Stimulated activated effector memory CD8-positive, alpha-beta T cell treated with anti-CD3 and anti-CD28 coated beads, Interleukin-12 subunit alpha, Interleukin-12 subunit beta, amount 100 ng/mL, for 72 hours (primary cell): ENCODE data around the gene NPIPB8.
"Not testable (repeated sequence)": the region's sequence is repeated elsewhere in the genome, so short reads cannot be mapped to it uniquely, and the experiment has no call there.

Experiments
- ATAC-seq: fragments of 150-1000 bp; cut with Tn5 transposase; 2 replicates; pipeline ENCODE4 v1.10.0; 2021
- DNase-seq, 2 donors: peaks; one replicate each; pipeline ENCODE4 v3.0.0; 2021 to 2022; ENCODE audit warnings: low spot score in 2 of 2
- H3K27ac Mint-ChIP-seq: one replicate; pipeline ENCODE4 v1.8.0; 2022; ENCODE audit warnings: mild to moderate bottlenecking, mixed read lengths
- H3K36me3 Mint-ChIP-seq: one replicate; pipeline ENCODE4 v1.8.0; 2022; ENCODE audit warnings: mild to moderate bottlenecking, mixed read lengths
- H3K4me1 Mint-ChIP-seq: one replicate; pipeline ENCODE4 v1.8.0; 2022; ENCODE audit warnings: mixed read lengths
- H3K4me3 Mint-ChIP-seq: one replicate; pipeline ENCODE4 v1.8.0; 2022; ENCODE audit warnings: mild to moderate bottlenecking, mixed read lengths
- H3K9me3 Mint-ChIP-seq: one replicate; pipeline ENCODE4 v1.8.0; 2022; ENCODE audit warnings: mixed read lengths

NPIPB8 gene

GRCh38 chr16:28613912-28614311, 24.0 kb upstream of the NPIPB8 start:
- not testable (repeated sequence) for H3K4me3 Mint-ChIP-seq, H3K27ac Mint-ChIP-seq, ATAC-seq, H3K9me3 Mint-ChIP-seq, DNase-seq
- peaks cover 10% of the 10 kb centered on the region for H3K36me3 Mint-ChIP-seq
- H3K4me1 Mint-ChIP-seq: peaks cover 15% of the 10 kb centered on the region

GRCh38 chr16:28614561-28614960, 23.3 kb upstream of the NPIPB8 start:
- H3K27ac Mint-ChIP-seq, ATAC-seq, H3K9me3 Mint-ChIP-seq, H3K4me3 Mint-ChIP-seq, DNase-seq: not testable (repeated sequence)
- Mint-ChIP-seq H3K36me3 (peaks cover 15% of the 10 kb centered on the region), H3K4me1 (peaks cover 15% of the 10 kb centered on the region)

- ATAC-seq, H3K9me3 Mint-ChIP-seq, DNase-seq, H3K4me3 Mint-ChIP-seq, H3K4me1 Mint-ChIP-seq, H3K27ac Mint-ChIP-seq: not testable (repeated sequence)
- H3K36me3 Mint-ChIP-seq: peaks cover 25% of the 10 kb centered on the region
Measured at GRCh38 chr16:28615486-28616223, 22.2 kb upstream of the NPIPB8 start.

GRCh38 chr16:28616224-28616577, 21.7 kb upstream of the NPIPB8 start:
- H3K36me3 Mint-ChIP-seq: peaks cover 30% of the 10 kb centered on the region
- not testable (repeated sequence) for H3K27ac Mint-ChIP-seq

GRCh38 chr16:28616636-28617035, 21.2 kb upstream of the NPIPB8 start:
- H3K4me1 Mint-ChIP-seq: peaks cover 4% of the 10 kb centered on the region
- no peak overlapping the region for H3K4me3 Mint-ChIP-seq
- H3K36me3 Mint-ChIP-seq: peaks cover 32% of the 10 kb centered on the region
- H3K9me3 Mint-ChIP-seq: no peaks in the 10 kb centered on the region
- no peak for DNase-seq
- ATAC-seq: no peak
- no peak overlapping the region for H3K27ac Mint-ChIP-seq

More at GRCh38 chr16:28616224-28616577, 21.7 kb upstream of the NPIPB8 start:
- H3K9me3 Mint-ChIP-seq, H3K4me3 Mint-ChIP-seq, DNase-seq, H3K4me1 Mint-ChIP-seq, ATAC-seq: not testable (repeated sequence)

- Mint-ChIP-seq H3K27ac (no peak overlapping the region), H3K4me1 (peaks cover 16% of the 10 kb centered on the region), H3K36me3 (peaks cover 32% of the 10 kb centered on the region), H3K9me3 (no peaks in the 10 kb centered on the region), H3K4me3 (no peak overlapping the region)
- ATAC-seq (no peak), DNase-seq (no peak)
Measured at GRCh38 chr16:28617874-28618273, 20.0 kb upstream of the NPIPB8 start.

- H3K4me3 Mint-ChIP-seq, H3K27ac Mint-ChIP-seq, H3K9me3 Mint-ChIP-seq, ATAC-seq, DNase-seq: not testable (repeated sequence)
- Mint-ChIP-seq H3K36me3 (peaks cover 32% of the 10 kb centered on the region), H3K4me1 (peaks cover 26% of the 10 kb centered on the region)
Measured at GRCh38 chr16:28620316-28620715, 17.5 kb upstream of the NPIPB8 start.

GRCh38 chr16:28621481-28622155, 16.2 kb upstream of the NPIPB8 start:
- H3K36me3 Mint-ChIP-seq: peaks cover 32% of the 10 kb centered on the region
- H3K27ac Mint-ChIP-seq: no peak overlapping the region
- H3K9me3 Mint-ChIP-seq: no peaks in the 10 kb centered on the region
- peaks cover 22% of the 10 kb centered on the region for H3K4me1 Mint-ChIP-seq
- DNase-seq (no peak), ATAC-seq (no peak)
- peak overlapping the region; percentile 71 for H3K4me3 Mint-ChIP-seq

GRCh38 chr16:28622532-28623171, 15.2 kb upstream of the NPIPB8 start:
- peak overlapping the region; percentile 71 for H3K4me3 Mint-ChIP-seq
- peaks cover 22% of the 10 kb centered on the region for H3K4me1 Mint-ChIP-seq
- peaks cover 32% of the 10 kb centered on the region for H3K36me3 Mint-ChIP-seq
- not testable (repeated sequence) for H3K9me3 Mint-ChIP-seq, DNase-seq
- peak overlapping the region; percentile 40 for H3K27ac Mint-ChIP-seq
- peak; percentile 42 for ATAC-seq

GRCh38 chr16:28623172-28623711, 14.6 kb upstream of the NPIPB8 start:
- ATAC-seq (peak; percentile 92), DNase-seq (peak; percentile 29 to 72)
- Mint-ChIP-seq H3K4me3 (peak overlapping the region; percentile 71), H3K36me3 (peaks cover 28% of the 10 kb centered on the region), H3K27ac (peak overlapping the region; percentile 40), H3K9me3 (no peaks in the 10 kb centered on the region), H3K4me1 (peaks cover 22% of the 10 kb centered on the region)

- not testable (repeated sequence) for H3K27ac Mint-ChIP-seq, DNase-seq, H3K4me1 Mint-ChIP-seq, ATAC-seq, H3K9me3 Mint-ChIP-seq, H3K36me3 Mint-ChIP-seq, H3K4me3 Mint-ChIP-seq
Measured at GRCh38 chr16:28630905-28631304, 7.0 kb upstream of the NPIPB8 start.

- H3K27ac Mint-ChIP-seq, H3K4me3 Mint-ChIP-seq: not testable (repeated sequence)
Measured at GRCh38 chr16:28636093-28636823, 1.6 kb upstream of the NPIPB8 start.

GRCh38 chr16:28638359-28638758, 494 bp downstream of the NPIPB8 start:
- not testable (repeated sequence) for H3K36me3 Mint-ChIP-seq, DNase-seq, H3K9me3 Mint-ChIP-seq, H3K4me3 Mint-ChIP-seq, H3K27ac Mint-ChIP-seq, ATAC-seq, H3K4me1 Mint-ChIP-seq

More at GRCh38 chr16:28636093-28636823, 1.6 kb upstream of the NPIPB8 start:
- not testable (repeated sequence) for H3K36me3 Mint-ChIP-seq, DNase-seq, ATAC-seq, H3K9me3 Mint-ChIP-seq, H3K4me1 Mint-ChIP-seq

GRCh38 chr16:28639959-28640358, 2.1 kb downstream of the NPIPB8 start:
- H3K27ac Mint-ChIP-seq, H3K4me3 Mint-ChIP-seq, ATAC-seq, H3K4me1 Mint-ChIP-seq, DNase-seq, H3K9me3 Mint-ChIP-seq, H3K36me3 Mint-ChIP-seq: not testable (repeated sequence)

GRCh38 chr16:28666264-28666663, 28.4 kb downstream of the NPIPB8 start:
- H3K4me3 Mint-ChIP-seq: not testable (repeated sequence)

More at GRCh38 chr16:28666264-28666663, 28.4 kb downstream of the NPIPB8 start:
- not testable (repeated sequence) for H3K27ac Mint-ChIP-seq, H3K36me3 Mint-ChIP-seq, DNase-seq, ATAC-seq, H3K4me1 Mint-ChIP-seq, H3K9me3 Mint-ChIP-seq
